IMR-90 (cell line): ENCODE data around the gene CDCP1. TPM values are rescaled to one million over a fixed set of nuclear protein-coding genes. Genes with fewer than 3 reads are reported as not detected.

Experiments
- ATAC-seq: fragments of 200-7000 bp; cut with Tn5 transposase; 2 replicates; pipeline ENCODE4 v1.9.1; 2020; ENCODE audit warnings: low read depth, mild to moderate bottlenecking, moderate library complexity
- BruUV-seq: library from RNA; stranded (reverse); fragments of 400-500 nt; replicated peaks from 2 replicates; lab custom pipeline; 2021; lab: Mats Ljungman, UMichigan
- CTCF ChIA-PET: fragments of 300-600 bp; formaldehyde crosslinking; extraction: SDS; loops from one replicate; lab custom pipeline; 2021; ENCODE audit warnings: antibody characterized with exemption; lab: Yijun Ruan, JAX
- POLR2A ChIA-PET: fragments of 300-600 bp; sonication (Branson Sonifier 250); formaldehyde crosslinking; loops from one replicate; lab custom pipeline; 2022; ENCODE audit warnings: antibody characterized with exemption; ENCODE audit not compliant: unreplicated experiment; lab: Charles Lee
- DNase-seq: peaks from one replicate; pipeline ENCODE4 v3.0.0; 2013
- H2AFZ ChIP-seq: replicated peaks from 2 replicates; pipeline ENCODE3; 2013; ENCODE audit warnings: low read length, mild to moderate bottlenecking; ENCODE audit not compliant: poor library complexity
- H2AK5ac ChIP-seq: 2 replicates; pipeline ENCODE4 v1.6.1; 2013; ENCODE audit warnings: low read depth, low read length, inconsistent platforms
- H2AK9ac ChIP-seq: replicated peaks from 2 replicates; pipeline ENCODE3; 2013; ENCODE audit warnings: mild to moderate bottlenecking, low read depth, low read length, moderate library complexity; ENCODE audit not compliant: poor library complexity
- H2BK120ac ChIP-seq: 2 replicates; pipeline ENCODE4 v1.6.1; 2013; ENCODE audit warnings: low read depth, low read length, inconsistent platforms
- H2BK15ac ChIP-seq: 3 replicates; pipeline ENCODE4 v1.6.1; 2013; ENCODE audit warnings: low read depth, low read length, inconsistent platforms
- H2BK20ac ChIP-seq: 2 replicates; pipeline ENCODE4 v1.6.1; 2013; ENCODE audit warnings: low read depth, mild to moderate bottlenecking, inconsistent platforms, low read length, moderate library complexity
- H2BK5ac ChIP-seq: 2 replicates; pipeline ENCODE4 v1.6.1; 2013; ENCODE audit warnings: mild to moderate bottlenecking, low read depth, low read length, inconsistent platforms; ENCODE audit not compliant: poor library complexity, severe bottlenecking
- H3K14ac ChIP-seq: replicated peaks from 2 replicates; pipeline ENCODE4 v1.6.1; 2013; ENCODE audit warnings: low read depth, low read length, inconsistent platforms
- H3K18ac ChIP-seq: 2 replicates; pipeline ENCODE4 v1.6.1; 2013; ENCODE audit warnings: low read depth, low read length, control low read depth
- H3K23ac ChIP-seq: 2 replicates; pipeline ENCODE4 v1.6.1; 2013; ENCODE audit warnings: low read depth, low read length, inconsistent platforms
- H3K27ac ChIP-seq: 2 replicates; pipeline ENCODE4 v1.5.1; 2013; ENCODE audit warnings: mild to moderate bottlenecking, control low read depth, low read length; ENCODE audit not compliant: insufficient read depth
- H3K27me3 ChIP-seq: 2 replicates; pipeline ENCODE4 v1.6.1; 2013; ENCODE audit warnings: low read length; ENCODE audit not compliant: control insufficient read depth, insufficient read depth
- H3K36me3 ChIP-seq: 2 replicates; pipeline ENCODE4 v1.6.1; 2013; ENCODE audit warnings: low read length, mixed read lengths; ENCODE audit not compliant: control insufficient read depth, insufficient read depth
- H3K4ac ChIP-seq: 2 replicates; pipeline ENCODE4 v1.6.1; 2013; ENCODE audit warnings: low read depth, low read length, inconsistent platforms
- H3K4me1 ChIP-seq: 2 replicates; pipeline ENCODE4 v1.6.1; 2013; ENCODE audit warnings: low read length, mixed read lengths; ENCODE audit not compliant: control insufficient read depth, insufficient read depth
- H3K4me2 ChIP-seq: 2 replicates; pipeline ENCODE4 v1.6.1; 2013; ENCODE audit warnings: low read depth, mild to moderate bottlenecking, control low read depth, low read length, moderate library complexity
- H3K4me3 ChIP-seq: 2 replicates; pipeline ENCODE4 v1.5.1; 2013; ENCODE audit warnings: low read depth, mild to moderate bottlenecking, control low read depth, low read length, moderate library complexity; ENCODE audit not compliant: insufficient read depth
- H3K56ac ChIP-seq: 2 replicates; pipeline ENCODE4 v1.6.1; 2013; ENCODE audit warnings: low read length, inconsistent platforms; ENCODE audit not compliant: insufficient read depth; ENCODE audit errors: extremely low read depth
- H3K79me1 ChIP-seq, 2 experiments: 2 replicates each; pipeline ENCODE4 v1.6.1; 2013; ENCODE audit warnings: low read length in 2 of 2, inconsistent platforms in 1 of 2, low read depth in 1 of 2
- H3K9ac ChIP-seq: 2 replicates; pipeline ENCODE4 v1.6.1; 2013; ENCODE audit warnings: low read depth, low read length, control low read depth
- H3K9me1 ChIP-seq: 2 replicates; pipeline ENCODE4 v1.6.1; 2013; ENCODE audit warnings: low read length, inconsistent platforms; ENCODE audit not compliant: insufficient read depth
- H3K9me3 ChIP-seq: 2 replicates; pipeline ENCODE4 v1.6.1; 2013; ENCODE audit warnings: low read length; ENCODE audit not compliant: control insufficient read depth, insufficient read depth
- H4K20me1 ChIP-seq: 2 replicates; pipeline ENCODE4 v1.6.1; 2013; ENCODE audit warnings: low read length, inconsistent platforms; ENCODE audit not compliant: insufficient read depth
- H4K5ac ChIP-seq: 2 replicates; pipeline ENCODE4 v1.6.1; 2013; ENCODE audit warnings: mild to moderate bottlenecking, low read depth, low read length, control low read depth
- H4K8ac ChIP-seq, 2 experiments: 2 replicates each; pipeline ENCODE4 v1.6.1; 2013; ENCODE audit warnings: low read depth in 2 of 2, low read length in 2 of 2, control low read depth in 1 of 2, inconsistent platforms in 1 of 2
- H4K91ac ChIP-seq: 2 replicates; pipeline ENCODE4 v1.6.1; 2013; ENCODE audit warnings: low read depth, low read length, inconsistent platforms; ENCODE audit not compliant: insufficient read depth
- BHLHE40 ChIP-seq: fragments of 150-350 bp; IDR thresholded peaks from 2 replicates; pipeline ENCODE4 v1.6.1; 2016; ENCODE audit warnings: mild to moderate bottlenecking, low read depth, low read length
- CHD1 ChIP-seq: IDR thresholded peaks from 2 replicates; pipeline ENCODE4 v1.6.1; 2012; ENCODE audit warnings: low read depth, low read length, improper control_type of control experiment
- CTCF ChIP-seq: conservative IDR thresholded peaks from 2 replicates; pipeline ENCODE4 v1.5.1; 2012; ENCODE audit warnings: mild to moderate bottlenecking, low read depth, low read length, improper control_type of control experiment
- FOS ChIP-seq: fragments of 150-350 bp; IDR thresholded peaks from 2 replicates; pipeline ENCODE4 v1.6.1; 2016; ENCODE audit warnings: low read depth, low read length
- MAFK ChIP-seq: IDR thresholded peaks from 2 replicates; pipeline ENCODE4 v1.6.1; 2012; ENCODE audit warnings: low read depth, low read length, improper control_type of control experiment
- MAZ ChIP-seq: IDR thresholded peaks from 2 replicates; pipeline ENCODE4 v1.6.1; 2012; ENCODE audit warnings: low read depth, mild to moderate bottlenecking, low read length, improper control_type of control experiment, moderate library complexity, borderline replicate concordance
- MXI1 ChIP-seq: IDR thresholded peaks from 2 replicates; pipeline ENCODE4 v1.6.1; 2012; ENCODE audit warnings: low read depth, mild to moderate bottlenecking, low read length, moderate library complexity, borderline replicate concordance
- NFE2L2 ChIP-seq: fragments of 150-350 bp; IDR thresholded peaks from 2 replicates; pipeline ENCODE4 v1.6.1; 2016; ENCODE audit warnings: low read depth, mild to moderate bottlenecking, low read length
- POLR2A ChIP-seq: IDR thresholded peaks from 2 replicates; pipeline ENCODE4 v1.6.1; 2012; ENCODE audit warnings: mild to moderate bottlenecking, low read depth, low read length
- RAD21 ChIP-seq: IDR thresholded peaks from 2 replicates; pipeline ENCODE4 v1.6.1; 2012; ENCODE audit warnings: low read length, improper control_type of control experiment
- RCOR1 ChIP-seq: IDR thresholded peaks from 2 replicates; pipeline ENCODE4 v1.6.1; 2012; ENCODE audit warnings: mild to moderate bottlenecking, low read length, improper control_type of control experiment; ENCODE audit not compliant: insufficient replicate concordance
- RFX5 ChIP-seq: IDR thresholded peaks from 2 replicates; pipeline ENCODE4 v1.8.0; 2012; ENCODE audit warnings: low read depth, mild to moderate bottlenecking, low read length, moderate library complexity
- SMC3 ChIP-seq: fragments of 150-350 bp; IDR thresholded peaks from 2 replicates; pipeline ENCODE4 v1.6.1; 2016; ENCODE audit warnings: low read depth, mild to moderate bottlenecking, antibody characterized with exemption, low read length, moderate library complexity
- USF2 ChIP-seq: fragments of 150-350 bp; IDR thresholded peaks from 2 replicates; pipeline ENCODE4 v1.6.1; 2017; ENCODE audit warnings: mild to moderate bottlenecking, antibody characterized with exemption, low read length, low read depth
- WGBS, 2 experiments: methylation state at CpG; one replicate each; pipeline versions ENCODE4 v1.1.5 to v1.1.7; 2013; ENCODE audit warnings: missing lambda C conversion rate in 2 of 2; ENCODE audit not compliant: insufficient read length in 1 of 2; ENCODE audit errors: extremely low coverage in 2 of 2; 5-methylcytosine and 5-hydroxymethylcytosine counted together
- dilution Hi-C: fragments of 300-500 bp; cut with HindIII; formaldehyde crosslinking; loops from one replicate; pipeline ENCODE4 v1.14.3; 2018; ENCODE audit warnings: low sequenced_read_pairs; ENCODE audit not compliant: unreplicated experiment
- in situ Hi-C: fragments of 300-500 bp; cut with MboI; formaldehyde crosslinking; loops from 3 replicates; pipeline ENCODE4 v1.14.3; 2019; ENCODE audit warnings: low sequenced_read_pairs, inconsistent platforms, mixed read lengths
- intact Hi-C: fragments of 100-400 bp; cut with micrococcal nuclease; formaldehyde crosslinking; loops from 2 replicates; pipeline ENCODE4 v1.10.0; 2022
- polyA plus RNA-seq, 3 experiments: library from polyadenylated mRNA; depleted of rRNA; stranded (reverse); fragments of >200 nt; gene quantifications; 2 replicates each; pipeline ENCODE4 v1.2.3, GENCODE V29; 2012; ENCODE audit warnings: low replicate concordance in 1 of 3
- total RNA-seq: library from RNA; depleted of rRNA; stranded (reverse); fragments of >200 nt; gene quantifications from 2 replicates; pipeline ENCODE4 v1.2.3, GENCODE V29; 2012
- TF ChIP-seq, protein P1 (sequence below): fragments of 150-350 bp; IDR thresholded peaks from 2 replicates; pipeline ENCODE4 v1.6.1; 2016; ENCODE audit warnings: low read depth, mild to moderate bottlenecking, low read length, moderate library complexity, borderline replicate concordance

Gene CDCP1
- total and polyA plus RNA-seq, 2 of the 4 experiments (the other 2 are of a cell fraction), result 2.5 to 3.8 TPM

- in situ Hi-C loops (loop anchor here (5.0 to 25.0 kb wide), 4 partner anchors 473 to 1053 kb away; no protein-coding TSS in a partner anchor), intact Hi-C loops (loop anchor here (5.0 to 10.0 kb wide), 2 partner anchors 500 to 1048 kb away; no protein-coding TSS in a partner anchor), dilution Hi-C loops (loop anchor here (25.0 kb wide), 1 partner anchor 478 kb away; no protein-coding TSS in a partner anchor)
- H3K4me3 ChIP-seq, result no peak overlapping the region
- H3K56ac ChIP-seq, result no peak overlapping the region
- H2BK5ac ChIP-seq, result no peak overlapping the region
- H3K14ac ChIP-seq, result no peak overlapping the region
- H4K91ac ChIP-seq, result peak overlapping the region; percentile 29; the same call in 1 of the 2 replicates
- CTCF ChIA-PET, result no interaction called here
- WGBS, 2 experiments, result 100% methylated on average over 2 of the region's 3 CpGs; no CpG with 5 or more reads in 1 of the 2 experiments
- H3K18ac ChIP-seq, result no peak overlapping the region
- H2AFZ ChIP-seq, result peak overlapping the region; percentile 73
- no peak overlapping the region for H3K23ac ChIP-seq
- no peak overlapping the region for H4K8ac ChIP-seq
- H2AK5ac ChIP-seq, result no peak overlapping the region; the same call in 1 of the 2 replicates
- H3K4me1 ChIP-seq, result peaks cover 9% of the 10 kb centered on the region; the same call in 1 of the 2 replicates
- H3K9me1 ChIP-seq, result peaks cover 2% of the 10 kb centered on the region; the same call in 1 of the 2 replicates
- H2BK15ac ChIP-seq, result no peak overlapping the region
- H3K27ac ChIP-seq, result no peak overlapping the region
- H3K4ac ChIP-seq, result no peak overlapping the region
- no peaks in the 10 kb centered on the region for H3K27me3 ChIP-seq
- POLR2A ChIA-PET, result no interaction called here
- no peaks in the 10 kb centered on the region for H4K20me1 ChIP-seq
- DNase-seq (no peak), ATAC-seq (no peak)
- H3K79me1 ChIP-seq, result no peaks in the 10 kb centered on the region
- no peak overlapping the region for H2BK120ac ChIP-seq
- no peak overlapping the region for H4K5ac ChIP-seq
- no TSS peak for BruUV-seq
- H3K36me3 ChIP-seq, result no peaks in the 10 kb centered on the region
- H3K4me2 ChIP-seq, result no peak overlapping the region
- no peak overlapping the region for H3K9ac ChIP-seq
- H2BK20ac ChIP-seq, result no peak overlapping the region
- H2AK9ac ChIP-seq, result peak overlapping the region; percentile 30
- no peaks in the 10 kb centered on the region for H3K9me3 ChIP-seq
- TF ChIP-seq NFE2L2 (no peak), MAZ (no peak), SMC3 (no peak), MAFK (no peak), RCOR1 (no peak), RFX5 (no peak), BHLHE40 (no peak), CTCF (no peak), FOS (no peak), RAD21 (no peak), POLR2A (no peak), MXI1 (no peak), USF2 (no peak), CHD1 (no peak)
- TF ChIP-seq, protein P1, sequence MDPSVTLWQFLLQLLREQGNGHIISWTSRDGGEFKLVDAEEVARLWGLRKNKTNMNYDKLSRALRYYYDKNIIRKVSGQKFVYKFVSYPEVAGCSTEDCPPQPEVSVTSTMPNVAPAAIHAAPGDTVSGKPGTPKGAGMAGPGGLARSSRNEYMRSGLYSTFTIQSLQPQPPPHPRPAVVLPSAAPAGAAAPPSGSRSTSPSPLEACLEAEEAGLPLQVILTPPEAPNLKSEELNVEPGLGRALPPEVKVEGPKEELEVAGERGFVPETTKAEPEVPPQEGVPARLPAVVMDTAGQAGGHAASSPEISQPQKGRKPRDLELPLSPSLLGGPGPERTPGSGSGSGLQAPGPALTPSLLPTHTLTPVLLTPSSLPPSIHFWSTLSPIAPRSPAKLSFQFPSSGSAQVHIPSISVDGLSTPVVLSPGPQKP, result no peak
Observed at GRCh38 chr3:45034612-45035252, 111.4 kb downstream of the CDCP1 start.
